ENCODE results near the gene ATP10A.

DNA sequence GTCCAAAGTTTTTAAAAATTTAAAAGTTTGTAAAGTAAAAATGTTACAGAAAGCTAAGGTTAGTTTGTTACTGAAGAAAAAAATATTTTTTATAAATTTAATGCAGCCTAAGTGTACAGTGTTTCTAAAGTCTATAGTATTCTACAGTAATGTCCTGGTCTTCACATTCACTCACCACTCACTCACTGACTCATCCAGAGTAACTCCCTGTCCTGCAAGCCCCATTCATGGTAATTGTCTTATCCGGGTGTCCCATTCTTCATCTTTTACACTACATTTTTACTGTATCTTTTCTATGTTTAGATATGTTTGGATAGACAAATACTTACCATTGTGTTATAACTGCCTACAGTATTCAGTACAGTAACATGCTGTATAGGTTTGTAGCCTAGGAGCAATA is 36.7 kb upstream of the ATP10A start:
- TF ChIP-seq POLR2AphosphoS5 (IDR thresholded peaks at IDR 0.05): no peak
- no peak for TF ChIP-seq POLR2A (IDR thresholded peaks at IDR 0.05)
